OCI-LY7 (cell line): ENCODE data around the gene MAGI1.

Experiments used
- EZH2phosphoT487 ChIP-seq: fragments of 200-600 bp; sonication (generic); IDR thresholded peaks from 2 replicates; pipeline ENCODE4 v1.6.1; 2018; ENCODE audit warnings: low read depth, borderline replicate concordance, mild to moderate bottlenecking, mixed run types, antibody characterized with exemption, low read length, moderate library complexity, mixed read lengths
- TF ChIP-seq, protein P1 (sequence below): fragments of 200-600 bp; sonication (generic); conservative IDR thresholded peaks from 2 replicates; pipeline ENCODE4 v1.5.1; 2014; ENCODE audit warnings: mild to moderate bottlenecking, antibody characterized with exemption, low read length, moderate library complexity, mixed read lengths

DNA sequence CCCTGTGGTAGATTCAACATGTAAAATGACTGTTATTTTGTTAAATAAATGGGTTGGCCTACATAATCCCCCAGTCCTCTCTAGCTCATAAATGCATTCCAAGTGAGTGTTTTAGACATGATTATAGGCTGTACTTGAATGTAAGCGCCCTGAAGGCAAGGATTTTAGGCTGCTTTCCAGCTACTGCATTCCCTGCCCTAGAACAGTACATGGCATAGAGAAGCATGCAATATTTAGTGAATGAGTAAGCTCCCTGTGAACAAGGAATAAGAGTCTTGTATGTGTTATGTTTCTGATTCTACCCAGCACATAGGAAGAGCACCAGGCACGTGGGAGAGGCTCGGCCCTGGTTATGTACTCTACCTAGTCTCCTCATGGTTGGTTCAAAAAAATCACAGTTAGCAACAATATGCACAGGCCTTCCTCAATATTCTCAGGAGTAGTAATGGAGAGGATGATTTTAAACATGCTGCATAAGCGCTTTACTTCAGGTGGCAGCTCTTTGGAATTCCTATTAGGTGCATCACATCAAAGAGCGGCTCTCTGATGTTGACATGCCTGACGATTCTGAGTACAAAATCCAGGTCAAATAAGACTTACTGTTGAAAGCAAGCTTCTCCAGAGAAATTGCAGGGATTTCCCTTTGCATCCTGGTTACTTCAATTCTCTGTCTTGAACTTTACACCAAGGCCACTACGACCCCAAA is 456.6 kb downstream of the MAGI1 start:
- TF ChIP-seq, protein P1, sequence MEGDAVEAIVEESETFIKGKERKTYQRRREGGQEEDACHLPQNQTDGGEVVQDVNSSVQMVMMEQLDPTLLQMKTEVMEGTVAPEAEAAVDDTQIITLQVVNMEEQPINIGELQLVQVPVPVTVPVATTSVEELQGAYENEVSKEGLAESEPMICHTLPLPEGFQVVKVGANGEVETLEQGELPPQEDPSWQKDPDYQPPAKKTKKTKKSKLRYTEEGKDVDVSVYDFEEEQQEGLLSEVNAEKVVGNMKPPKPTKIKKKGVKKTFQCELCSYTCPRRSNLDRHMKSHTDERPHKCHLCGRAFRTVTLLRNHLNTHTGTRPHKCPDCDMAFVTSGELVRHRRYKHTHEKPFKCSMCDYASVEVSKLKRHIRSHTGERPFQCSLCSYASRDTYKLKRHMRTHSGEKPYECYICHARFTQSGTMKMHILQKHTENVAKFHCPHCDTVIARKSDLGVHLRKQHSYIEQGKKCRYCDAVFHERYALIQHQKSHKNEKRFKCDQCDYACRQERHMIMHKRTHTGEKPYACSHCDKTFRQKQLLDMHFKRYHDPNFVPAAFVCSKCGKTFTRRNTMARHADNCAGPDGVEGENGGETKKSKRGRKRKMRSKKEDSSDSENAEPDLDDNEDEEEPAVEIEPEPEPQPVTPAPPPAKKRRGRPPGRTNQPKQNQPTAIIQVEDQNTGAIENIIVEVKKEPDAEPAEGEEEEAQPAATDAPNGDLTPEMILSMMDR, result no peak
- no peak for TF ChIP-seq EZH2phosphoT487
